ENCODE results near the gene JAG2.
A peak's percentile ranks its signal among the peaks of the same experiment; 100 is the strongest.

JAG2 gene

GRCh38 chr14:105108516-105108864, 60.1 kb downstream of the JAG2 start:
- no peak for DNase-seq

- DNase-seq, result no peak
These were observed 60.6 kb downstream of the JAG2 start for GRCh38 chr14:105107781-105108515.

DNA sequence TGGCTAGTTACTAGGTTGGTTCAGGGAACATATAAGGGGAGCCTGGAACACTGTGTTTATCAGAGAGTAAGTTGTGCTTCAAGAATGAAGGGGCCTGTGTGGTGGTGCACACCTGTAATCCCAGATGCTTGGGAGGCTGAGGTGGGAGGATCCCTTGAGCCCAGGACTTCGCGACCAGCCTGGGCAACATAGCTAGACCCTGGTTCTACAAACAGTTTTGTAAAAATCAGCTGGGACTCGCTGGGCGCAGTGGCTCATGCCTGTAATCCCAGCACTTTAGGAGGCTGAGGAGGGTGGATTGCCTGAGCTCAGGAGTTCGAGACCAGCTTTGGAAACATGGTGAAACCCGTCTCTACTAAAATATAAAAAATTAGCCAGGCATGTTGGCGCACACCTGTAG, 61.2 kb downstream of the JAG2 start:
- no peak for DNase-seq

DNA sequence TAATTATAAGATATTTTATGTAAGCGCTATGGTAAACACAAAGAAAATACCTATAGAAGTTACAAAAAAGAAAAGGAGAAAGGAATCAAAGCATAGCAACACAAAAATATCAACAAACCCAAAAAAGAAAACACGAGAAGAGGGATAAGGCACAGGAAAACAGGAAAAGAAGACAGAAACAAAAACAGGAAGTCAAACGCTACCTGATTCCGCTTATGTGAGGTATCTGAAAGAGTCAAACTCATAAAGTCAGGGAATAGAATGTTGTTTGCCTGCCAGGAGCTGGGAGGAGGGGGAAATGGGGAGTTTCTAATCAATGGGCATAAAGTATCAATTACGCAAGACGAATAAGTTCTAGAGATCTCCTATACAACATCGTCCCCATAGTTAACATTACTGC, 63.4 kb downstream of the JAG2 start:
- DNase-seq, result no peak

DNA sequence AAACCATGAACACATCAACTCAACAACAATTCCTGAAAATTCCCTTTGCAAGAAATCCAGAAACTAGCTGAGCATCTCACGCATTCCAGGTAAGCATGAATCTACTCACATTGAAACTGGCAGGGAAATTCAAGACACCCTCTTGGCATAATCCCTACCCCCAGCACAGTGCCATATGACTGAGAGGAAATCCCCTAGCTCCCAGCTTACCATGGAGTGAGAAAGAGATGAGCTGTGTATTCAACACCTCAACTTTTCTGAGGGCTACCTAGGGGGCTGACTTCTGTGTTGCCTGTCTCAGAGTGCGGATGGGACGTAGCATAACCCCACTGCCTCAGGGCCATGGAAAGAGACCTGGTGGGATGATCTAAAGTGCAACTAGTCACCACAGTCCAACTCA, 65.7 kb downstream of the JAG2 start:
- DNase-seq, result no peak

DNA sequence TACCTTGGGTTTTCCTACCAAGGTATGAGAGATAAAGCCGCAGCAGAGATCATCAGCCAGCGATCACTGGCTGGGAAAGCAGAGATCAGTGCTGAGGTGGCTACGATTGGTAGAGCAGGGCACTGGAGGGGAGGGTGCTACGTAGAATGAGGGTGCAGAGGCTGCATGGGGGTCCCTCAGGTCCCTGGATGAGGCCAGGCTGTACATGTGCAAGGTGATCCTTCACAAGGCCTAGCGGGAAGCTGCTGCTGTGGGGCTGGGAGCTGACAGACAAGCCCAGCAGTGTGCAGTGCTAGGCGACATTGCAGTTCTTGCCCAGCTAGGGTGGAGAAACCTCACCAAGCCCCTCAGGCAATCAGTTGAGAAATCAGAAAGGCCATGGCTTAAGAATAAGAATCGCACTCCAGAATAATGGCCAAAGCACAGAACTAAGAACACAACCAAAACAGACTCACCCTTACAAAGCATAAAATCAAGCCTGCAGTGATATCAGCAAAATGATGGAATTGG, 66.2 kb downstream of the JAG2 start:
- no peak for DNase-seq

DNA sequence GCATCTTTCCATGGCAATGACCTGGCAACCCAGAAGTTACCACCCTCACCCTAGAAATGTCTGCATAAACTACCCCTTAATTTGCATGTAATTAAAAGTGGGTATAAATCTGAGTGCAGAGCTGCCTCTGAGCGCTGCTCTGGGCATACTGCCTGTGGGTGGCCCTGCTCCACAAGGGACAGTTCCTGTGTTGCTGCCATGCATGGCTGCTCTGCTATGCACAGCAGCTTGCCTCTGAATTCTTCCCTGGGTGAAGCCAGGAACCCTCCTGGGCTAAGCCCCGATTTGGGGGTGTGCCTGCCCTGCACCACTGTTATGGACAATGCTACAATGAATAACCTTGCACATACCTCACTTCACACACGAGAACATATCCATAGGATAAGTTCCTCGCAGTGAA, 67.7 kb downstream of the JAG2 start:
- DNase-seq, result no peak

DNA sequence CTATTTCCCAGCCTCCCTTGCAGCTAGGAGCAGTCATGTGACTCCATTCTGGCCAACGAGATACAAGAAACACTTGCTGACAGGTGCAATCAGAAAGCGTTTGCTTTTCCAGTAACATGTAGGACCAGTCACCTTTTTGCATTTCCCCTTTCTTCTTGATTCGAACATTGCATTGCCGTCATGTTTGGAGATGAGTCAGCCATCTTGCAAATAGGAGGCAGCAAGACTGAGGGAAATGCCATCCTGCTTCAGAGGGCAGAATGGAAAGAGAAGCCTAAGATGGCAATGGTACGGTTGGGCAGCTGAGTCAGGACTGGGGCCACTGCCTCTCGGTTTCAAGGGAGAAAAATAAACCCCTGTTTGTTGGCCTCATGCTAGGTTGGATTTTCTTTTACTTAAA, 68.8 kb downstream of the JAG2 start:
- DNase-seq, result no peak

GRCh38 chr14:105098316-105098715, 70.3 kb downstream of the JAG2 start:
- DNase-seq, result no peak

- DNase-seq, result no peak
These were observed 70.8 kb downstream of the JAG2 start for GRCh38 chr14:105097794-105098127.

DNA sequence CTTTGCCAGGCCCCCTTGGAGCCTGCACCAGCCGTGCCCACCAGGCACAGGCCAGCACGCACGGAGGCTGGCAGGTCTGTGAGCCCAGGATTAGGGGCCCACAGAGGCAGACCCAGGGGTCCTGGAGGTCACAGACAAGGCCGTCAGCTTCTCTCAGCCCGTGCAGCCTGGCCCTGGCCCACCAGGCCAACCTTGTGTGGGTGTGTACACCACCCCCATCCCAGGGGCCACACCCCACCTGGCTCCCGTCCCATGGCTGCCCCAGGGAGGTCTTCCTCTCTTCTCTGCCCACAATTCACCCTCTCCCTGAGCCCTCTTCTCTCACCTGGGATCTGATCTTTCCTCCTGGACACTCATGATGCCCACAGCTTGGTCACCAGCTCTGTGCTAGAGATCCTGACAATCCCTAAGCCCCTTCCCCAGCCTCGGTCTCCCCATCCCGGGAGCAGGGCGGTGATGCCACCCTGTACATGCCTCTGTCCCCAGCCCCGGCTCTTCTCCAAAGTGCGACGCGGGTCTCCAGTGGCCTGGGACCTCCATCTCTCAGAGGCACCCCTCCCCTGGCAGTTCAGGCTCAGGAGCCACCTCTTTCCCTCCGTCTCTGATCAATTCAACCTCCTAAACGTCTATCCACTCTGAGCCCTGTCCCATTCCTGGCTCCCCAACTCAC, 72.2 kb downstream of the JAG2 start:
- no peak for DNase-seq

GRCh38 chr14:105095236-105095805, 73.3 kb downstream of the JAG2 start:
- no peak for DNase-seq

- no peak for DNase-seq
These were observed 74.2 kb downstream of the JAG2 start for GRCh38 chr14:105094193-105094907.

DNA sequence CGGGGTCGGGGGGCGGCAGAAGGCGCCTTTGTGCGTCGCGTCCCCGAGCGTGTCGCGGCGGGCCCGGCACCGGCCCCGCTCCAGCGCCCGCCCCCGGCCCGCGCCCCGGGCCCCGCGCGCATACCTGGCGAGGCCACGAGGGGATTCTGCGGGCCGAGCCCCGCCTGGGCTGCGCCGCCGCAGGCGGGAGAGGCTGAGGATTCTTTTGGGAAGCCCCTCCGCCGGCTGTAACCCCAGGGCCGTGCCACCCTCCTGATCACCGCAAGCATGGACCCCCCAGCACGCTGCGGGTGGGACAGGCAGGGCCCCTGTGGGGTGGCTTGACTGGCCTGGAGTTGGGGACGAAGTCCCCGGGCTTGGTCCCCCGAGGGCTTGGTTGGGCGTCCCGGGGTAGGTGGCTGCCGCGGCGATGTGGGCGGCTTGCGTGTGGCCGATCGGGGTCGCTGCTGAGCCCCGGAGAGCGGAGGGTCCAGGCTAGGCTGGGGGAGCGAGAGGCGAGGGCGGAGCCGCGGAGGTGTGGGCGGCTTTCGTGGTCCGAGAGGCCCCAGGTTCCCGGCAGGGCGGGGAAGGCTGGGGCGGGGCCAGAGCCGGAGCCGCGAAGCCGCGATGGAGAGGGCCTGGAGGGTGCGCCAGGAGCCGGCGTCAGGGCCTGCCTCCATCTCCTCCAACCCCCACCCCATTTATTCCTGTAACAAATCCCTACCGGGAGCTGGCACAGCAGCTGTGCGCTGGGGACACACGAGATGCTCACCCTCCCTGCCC, 75.0 kb downstream of the JAG2 start:
- DNase-seq, result peak; percentile 68

DNA sequence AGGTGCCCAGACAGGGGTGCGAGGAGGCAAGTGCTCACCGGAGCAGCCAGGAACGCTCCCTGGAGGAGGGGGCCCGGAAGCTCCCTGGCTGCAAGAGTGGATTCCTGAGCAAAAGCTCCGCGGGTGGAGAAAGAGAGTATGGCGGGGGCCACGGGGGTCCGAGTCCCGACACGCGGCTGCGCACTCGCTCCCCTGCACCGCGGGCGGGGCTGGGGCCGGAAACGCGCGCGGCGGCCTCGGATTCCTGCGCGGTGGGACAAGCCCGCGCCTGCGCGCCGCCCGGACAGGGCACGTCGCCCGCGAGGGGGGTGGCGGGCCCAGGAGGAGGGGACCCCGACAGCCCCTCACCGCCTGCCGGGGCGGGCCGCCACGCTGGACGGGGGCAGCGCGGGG, 75.5 kb downstream of the JAG2 start:
- DNase-seq, result peak; percentile 37

GRCh38 chr14:105092171-105093037, 76.2 kb downstream of the JAG2 start:
- peak; percentile 37 for DNase-seq

GRCh38 chr14:105091517-105092170, 76.9 kb downstream of the JAG2 start:
- peak; percentile 57 for DNase-seq

GRCh38 chr14:105091054-105091516, 77.5 kb downstream of the JAG2 start:
- DNase-seq, result peak; percentile 32
